Keratinocyte (primary cell): ENCODE measurements around the gene LAPTM5. TPM values are rescaled to one million over a fixed set of nuclear protein-coding genes. Genes with fewer than 3 reads are reported as not detected.
A peak's percentile ranks its signal among the peaks of the same experiment; 100 is the strongest.

Source experiments
- DNase-seq: peaks from one replicate; pipeline ENCODE4 v3.0.0-alpha.2; 2011; ENCODE audit warnings: low read depth, missing footprints, low spot score
- FAIRE-seq: peaks from 2 replicates; lab custom pipeline; 2011; peaks lifted over from hg19 to GRCh38; lab: Jason Lieb, UNC
- H2AFZ ChIP-seq: 2 replicates; pipeline ENCODE4 v1.6.0; 2012; ENCODE audit warnings: low read length, control low read depth, inconsistent platforms; ENCODE audit not compliant: control insufficient read depth
- H3K27ac ChIP-seq: 2 replicates; pipeline ENCODE4 v1.5.1; 2011; ENCODE audit warnings: low read length; ENCODE audit not compliant: control insufficient read depth, insufficient read depth
- H3K27me3 ChIP-seq: 3 replicates; pipeline ENCODE4 v1.6.0; 2011; ENCODE audit warnings: low read length; ENCODE audit not compliant: control insufficient read depth, insufficient read depth; ENCODE audit errors: extremely low read depth
- H3K36me3 ChIP-seq, 2 experiments: 2 replicates in 1 of 2; 3 replicates in 1 of 2; pipeline ENCODE4 v1.5.1; 2011; ENCODE audit warnings: low read length in 2 of 2, mild to moderate bottlenecking in 1 of 2; ENCODE audit not compliant: control insufficient read depth in 2 of 2, insufficient read depth in 2 of 2; ENCODE audit errors: extremely low read depth in 1 of 2
- H3K4me1 ChIP-seq: 3 replicates; pipeline ENCODE4 v1.5.1; 2011; ENCODE audit warnings: low read length; ENCODE audit not compliant: control insufficient read depth, insufficient read depth; ENCODE audit errors: extremely low read depth
- H3K4me2 ChIP-seq: 3 replicates; pipeline ENCODE4 v1.6.0; 2011; ENCODE audit warnings: low read depth, low read length; ENCODE audit not compliant: control insufficient read depth, insufficient read depth; ENCODE audit errors: extremely low read depth
- H3K4me3 ChIP-seq, 3 experiments: fragments of 200-600 bp in 1 of 3; sonication (generic) in 1 of 3; 2 replicates in 2 of 3; 3 replicates in 1 of 3; pipeline ENCODE4 v1.5.1; 2011 to 2016; ENCODE audit warnings: low read length in 3 of 3, mild to moderate bottlenecking in 3 of 3, control low read depth in 2 of 3, inconsistent platforms in 1 of 3, low read depth in 1 of 3, mixed read lengths in 1 of 3, mixed run types in 1 of 3, moderate library complexity in 1 of 3; ENCODE audit not compliant: control insufficient read depth in 2 of 3, insufficient read depth in 2 of 3; ENCODE audit errors: extremely low read depth in 1 of 3
- H3K79me2 ChIP-seq: 2 replicates; pipeline ENCODE4 v1.6.0; 2012; ENCODE audit warnings: low read length; ENCODE audit not compliant: control insufficient read depth, insufficient read depth
- H3K9ac ChIP-seq: 3 replicates; pipeline ENCODE4 v1.6.0; 2011; ENCODE audit warnings: low read length; ENCODE audit not compliant: control insufficient read depth, insufficient read depth; ENCODE audit errors: extremely low read depth
- H3K9me1 ChIP-seq: 3 replicates; pipeline ENCODE4 v1.6.0; 2011; ENCODE audit warnings: low read length; ENCODE audit not compliant: control insufficient read depth, insufficient read depth; ENCODE audit errors: extremely low read depth
- H3K9me3 ChIP-seq: 2 replicates; pipeline ENCODE4 v1.5.1; 2012; ENCODE audit warnings: low read depth, low read length; ENCODE audit not compliant: control insufficient read depth
- H4K20me1 ChIP-seq: 3 replicates; pipeline ENCODE4 v1.6.0; 2011; ENCODE audit warnings: low read length; ENCODE audit not compliant: control insufficient read depth, insufficient read depth; ENCODE audit errors: extremely low read depth
- CTCF ChIP-seq, 3 experiments: IDR thresholded peaks in 1 of 3; conservative IDR thresholded peaks in 1 of 3; optimal IDR thresholded peaks in 1 of 3; 2 replicates in 2 of 3; 3 replicates in 1 of 3; pipeline versions ENCODE3 to v1.5.1; 2011; ENCODE audit warnings: low read length in 3 of 3, mild to moderate bottlenecking in 3 of 3, moderate library complexity in 2 of 3, control low read depth in 1 of 3, inconsistent platforms in 1 of 3; ENCODE audit not compliant: insufficient read depth in 2 of 3; ENCODE audit errors: extremely low read depth in 1 of 3
- EZH2 ChIP-seq: IDR thresholded peaks from one replicate; pipeline ENCODE4 v1.6.1; 2012; ENCODE audit warnings: inconsistent platforms, mild to moderate bottlenecking, low read length, moderate library complexity
- dilution Hi-C: fragments of 300-500 bp; cut with MboI; formaldehyde crosslinking; loops from one replicate; pipeline ENCODE4 v1.7.0; 2020; ENCODE audit warnings: low sequenced_read_pairs; ENCODE audit not compliant: extremely low pct_ligation_motif_present
- polyA plus RNA-seq, 5 experiments: library from polyadenylated mRNA; depleted of rRNA in 3 of 5; stranded (reverse) in 3 of 5; stranded (forward) in 1 of 5; unstranded in 1 of 5; fragments of >200 nt; gene quantifications; 1 replicate in 1 of 5; 2 replicates in 3 of 5; 3 replicates in 1 of 5; pipeline versions ENCODE4 v1.2.1 to v1.2.3, GENCODE V29; 2011 to 2012; ENCODE audit warnings: missing spikeins in 2 of 5, low read depth in 1 of 5, low replicate concordance in 1 of 5

Gene LAPTM5
- polyA plus RNA-seq, 1 donor (not counting 4 experiments of a cell fraction or from before 2014, with no cell fraction given): 0.18 TPM

- FAIRE-seq (peak; percentile 43), DNase-seq (no peak)
- H3K27ac ChIP-seq: no peak overlapping the region
- dilution Hi-C loops: loop anchor here (25.0 kb wide), 1 partner anchor 111 kb away; the partner anchor contains the start of gene SDC3
- H3K79me2 ChIP-seq: no peaks in the 10 kb centered on the region
- TF ChIP-seq EZH2 (no peak), CTCF (optimal IDR thresholded peaks at IDR 0.05 in 1 of 3, IDR thresholded peaks at IDR 0.05 in 1 of 3, conservative IDR thresholded peaks at IDR 0.05 in 1 of 3; ENCODE audit: extremely low read depth in 1 of 3, insufficient read depth in 2 of 3, low read length in 3 of 3) (peak; percentile 86 to 97 (median 93))
- H2AFZ ChIP-seq: no peak overlapping the region
- H3K4me3 ChIP-seq: no peak overlapping the region
- H3K9me1 ChIP-seq: peaks cover 4% of the 10 kb centered on the region
- peaks cover 19% of the 10 kb centered on the region for H3K27me3 ChIP-seq
- no peak overlapping the region for H3K4me2 ChIP-seq
- H3K4me1 ChIP-seq: peaks cover 22% of the 10 kb centered on the region
- no peaks in the 10 kb centered on the region for H4K20me1 ChIP-seq
- H3K36me3 ChIP-seq: no peaks in the 10 kb centered on the region
- H3K9me3 ChIP-seq: no peaks in the 10 kb centered on the region
- no peak overlapping the region for H3K9ac ChIP-seq
Observed at GRCh38 chr1:30801771-30802198, 44.2 kb upstream of the LAPTM5 start.

DNA sequence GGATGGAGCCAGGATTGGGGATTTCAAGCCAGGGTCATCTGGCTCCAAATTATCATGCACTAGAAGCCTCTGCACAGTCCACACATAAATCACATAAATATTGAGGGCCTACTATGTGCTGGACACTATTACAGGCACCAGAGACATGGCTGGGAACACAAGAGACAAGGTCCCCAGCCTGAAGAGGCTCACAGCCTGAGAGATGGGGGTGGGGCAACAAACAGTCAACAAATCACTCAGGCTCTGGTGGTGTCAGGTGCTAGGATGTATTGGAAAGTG is 41.6 kb upstream of the LAPTM5 start:
- dilution Hi-C loops: no loop called here
- Histone ChIP-seq H3K4me2 (no peak overlapping the region), H3K79me2 (no peaks in the 10 kb centered on the region), H3K27ac (no peak overlapping the region), H3K9me3 (no peaks in the 10 kb centered on the region), H2AFZ (no peak overlapping the region), H3K4me3 (no peak overlapping the region), H3K9ac (no peak overlapping the region), H3K27me3 (no peaks in the 10 kb centered on the region), H3K36me3 (no peaks in the 10 kb centered on the region), H3K4me1 (peaks cover 22% of the 10 kb centered on the region), H3K9me1 (peaks cover 4% of the 10 kb centered on the region), H4K20me1 (no peaks in the 10 kb centered on the region)
- TF ChIP-seq CTCF (optimal IDR thresholded peaks at IDR 0.05 in 1 of 3, IDR thresholded peaks at IDR 0.05 in 1 of 3, conservative IDR thresholded peaks at IDR 0.05 in 1 of 3; ENCODE audit: extremely low read depth in 1 of 3, insufficient read depth in 2 of 3, low read length in 3 of 3): no peak
- TF ChIP-seq EZH2: no peak
- no peak for FAIRE-seq
- no peak for DNase-seq
